Endodermal cell (in vitro differentiated cells): ENCODE measurements around the gene ANXA8. TPM values are rescaled to one million over a fixed set of nuclear protein-coding genes. Genes with fewer than 3 reads are reported as not detected.

Experiments used
- DNase-seq: peaks from one replicate; pipeline ENCODE4 v3.0.0-alpha.2; 2017
- H3K27ac ChIP-seq: 2 replicates; pipeline ENCODE4 v1.5.1; 2013; ENCODE audit warnings: mild to moderate bottlenecking, low read depth, low read length, moderate library complexity
- H3K27me3 ChIP-seq: 2 replicates; pipeline ENCODE4 v1.6.1; 2013; ENCODE audit warnings: mild to moderate bottlenecking, low read length, moderate library complexity; ENCODE audit not compliant: insufficient read depth, control insufficient read depth, poor library complexity, severe bottlenecking
- H3K36me3 ChIP-seq: 2 replicates; pipeline ENCODE4 v1.7.0; 2013; ENCODE audit warnings: mild to moderate bottlenecking, low read length, moderate library complexity; ENCODE audit not compliant: control insufficient read depth, insufficient read depth
- H3K4me1 ChIP-seq: one replicate; pipeline ENCODE4 v1.7.0; 2013; ENCODE audit warnings: low read length; ENCODE audit not compliant: control insufficient read depth, insufficient read depth
- H3K4me3 ChIP-seq: 2 replicates; pipeline ENCODE4 v1.5.1; 2013; ENCODE audit warnings: mild to moderate bottlenecking, low read length, moderate library complexity
- H3K9ac ChIP-seq: 2 replicates; pipeline ENCODE4 v1.6.1; 2013; ENCODE audit warnings: mild to moderate bottlenecking, low read length, moderate library complexity; ENCODE audit not compliant: poor library complexity, severe bottlenecking; ENCODE audit errors: extremely low read depth
- H3K9me3 ChIP-seq: 2 replicates; pipeline ENCODE4 v1.6.1; 2013; ENCODE audit warnings: mild to moderate bottlenecking, low read length, moderate library complexity; ENCODE audit not compliant: control insufficient read depth
- H3K27ac Mint-ChIP-seq: 2 replicates; pipeline ENCODE4 v1.8.0; 2020; ENCODE audit warnings: mixed read lengths
- H3K27me3 Mint-ChIP-seq: 2 replicates; pipeline ENCODE4 v1.8.0; 2021; ENCODE audit warnings: mild to moderate bottlenecking, mixed read lengths; ENCODE audit not compliant: insufficient read depth
- H3K36me3 Mint-ChIP-seq: 2 replicates; pipeline ENCODE4 v1.8.0; 2020; ENCODE audit warnings: low read depth, mixed read lengths
- H3K4me1 Mint-ChIP-seq: 2 replicates; pipeline ENCODE4 v1.8.0; 2020; ENCODE audit warnings: mixed read lengths
- H3K4me3 Mint-ChIP-seq: 2 replicates; pipeline ENCODE4 v1.8.0; 2020; ENCODE audit warnings: mild to moderate bottlenecking, moderate library complexity, mixed read lengths
- H3K9me3 Mint-ChIP-seq: 2 replicates; pipeline ENCODE4 v1.8.0; 2020; ENCODE audit warnings: mild to moderate bottlenecking, mixed read lengths
- WGBS, 2 experiments: methylation state at CpG; one replicate each; pipeline versions ENCODE4 v1.1.5 to v1.1.7; 2013; ENCODE audit warnings: missing lambda C conversion rate in 2 of 2, mixed read lengths in 1 of 2; ENCODE audit not compliant: insufficient coverage in 1 of 2, insufficient read length in 1 of 2; 5-methylcytosine and 5-hydroxymethylcytosine counted together
- total RNA-seq, 2 donors: library from RNA; stranded (reverse); fragmentation: NEBNext Ultra II Directional in 1 of 2; extraction: Animal tissue kit (Norgen Biotek cat#: 25700) in 1 of 2; gene quantifications; 2 replicates in 1 of 2; 3 replicates in 1 of 2; pipeline ENCODE4 v1.2.1, GENCODE V29; 2021
- TF ChIP-seq, protein P1 (sequence below): fragments of 200-600 bp; sonication (generic); conservative IDR thresholded peaks from 2 replicates; pipeline ENCODE4 v1.5.0; 2021; ENCODE audit warnings: antibody characterized with exemption, mild to moderate bottlenecking

The ANXA8 gene
- total RNA-seq, 2 donors from 2014 or later, result 0.33 to 0.37 TPM

- TF ChIP-seq, protein P1, sequence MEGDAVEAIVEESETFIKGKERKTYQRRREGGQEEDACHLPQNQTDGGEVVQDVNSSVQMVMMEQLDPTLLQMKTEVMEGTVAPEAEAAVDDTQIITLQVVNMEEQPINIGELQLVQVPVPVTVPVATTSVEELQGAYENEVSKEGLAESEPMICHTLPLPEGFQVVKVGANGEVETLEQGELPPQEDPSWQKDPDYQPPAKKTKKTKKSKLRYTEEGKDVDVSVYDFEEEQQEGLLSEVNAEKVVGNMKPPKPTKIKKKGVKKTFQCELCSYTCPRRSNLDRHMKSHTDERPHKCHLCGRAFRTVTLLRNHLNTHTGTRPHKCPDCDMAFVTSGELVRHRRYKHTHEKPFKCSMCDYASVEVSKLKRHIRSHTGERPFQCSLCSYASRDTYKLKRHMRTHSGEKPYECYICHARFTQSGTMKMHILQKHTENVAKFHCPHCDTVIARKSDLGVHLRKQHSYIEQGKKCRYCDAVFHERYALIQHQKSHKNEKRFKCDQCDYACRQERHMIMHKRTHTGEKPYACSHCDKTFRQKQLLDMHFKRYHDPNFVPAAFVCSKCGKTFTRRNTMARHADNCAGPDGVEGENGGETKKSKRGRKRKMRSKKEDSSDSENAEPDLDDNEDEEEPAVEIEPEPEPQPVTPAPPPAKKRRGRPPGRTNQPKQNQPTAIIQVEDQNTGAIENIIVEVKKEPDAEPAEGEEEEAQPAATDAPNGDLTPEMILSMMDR, result no peak
These were observed 39.9 kb downstream of the ANXA8 start for GRCh38 chr10:47444047-47444446.

GRCh38 chr10:47443145-47443544 lies 40.8 kb downstream of the ANXA8 start:
- no peaks in the 10 kb centered on the region for H3K36me3 ChIP-seq
- DNase-seq, result no peak
- H3K27ac ChIP-seq, result no peak overlapping the region
- Mint-ChIP-seq H3K4me3 (no peak overlapping the region), H3K9me3 (peaks cover 9% of the 10 kb centered on the region), H3K36me3 (no peaks in the 10 kb centered on the region), H3K4me1 (peaks cover 2% of the 10 kb centered on the region), H3K27me3 (no peaks in the 10 kb centered on the region), H3K27ac (no peak overlapping the region)
- WGBS, 2 experiments, result 83 to 100% methylated on average over 2 of the region's 2 CpGs
- TF ChIP-seq, protein P1, result no peak
- H3K4me1 ChIP-seq, result no peaks in the 10 kb centered on the region
- H3K4me3 ChIP-seq, result no peak overlapping the region
- H3K9ac ChIP-seq, result no peak overlapping the region
- H3K9me3 ChIP-seq, result peaks cover 16% of the 10 kb centered on the region
- H3K27me3 ChIP-seq, result no peaks in the 10 kb centered on the region

More at GRCh38 chr10:47444047-47444446, 39.9 kb downstream of the ANXA8 start:
- no peak overlapping the region for H3K4me3 ChIP-seq
- H3K9me3 ChIP-seq, result peaks cover 16% of the 10 kb centered on the region
- H3K9ac ChIP-seq, result no peak overlapping the region
- H3K36me3 ChIP-seq, result no peaks in the 10 kb centered on the region
- H3K4me1 ChIP-seq, result no peaks in the 10 kb centered on the region
- Mint-ChIP-seq H3K27me3 (no peaks in the 10 kb centered on the region), H3K9me3 (peaks cover 9% of the 10 kb centered on the region), H3K4me3 (no peak overlapping the region), H3K36me3 (no peaks in the 10 kb centered on the region), H3K27ac (no peak overlapping the region), H3K4me1 (no peaks in the 10 kb centered on the region)
- DNase-seq, result no peak
- H3K27ac ChIP-seq, result no peak overlapping the region
- H3K27me3 ChIP-seq, result no peaks in the 10 kb centered on the region
- WGBS, 2 experiments, result 90% methylated on average over 2 of the region's 2 CpGs; no CpG with 5 or more reads in 1 of the 2 experiments

DNA sequence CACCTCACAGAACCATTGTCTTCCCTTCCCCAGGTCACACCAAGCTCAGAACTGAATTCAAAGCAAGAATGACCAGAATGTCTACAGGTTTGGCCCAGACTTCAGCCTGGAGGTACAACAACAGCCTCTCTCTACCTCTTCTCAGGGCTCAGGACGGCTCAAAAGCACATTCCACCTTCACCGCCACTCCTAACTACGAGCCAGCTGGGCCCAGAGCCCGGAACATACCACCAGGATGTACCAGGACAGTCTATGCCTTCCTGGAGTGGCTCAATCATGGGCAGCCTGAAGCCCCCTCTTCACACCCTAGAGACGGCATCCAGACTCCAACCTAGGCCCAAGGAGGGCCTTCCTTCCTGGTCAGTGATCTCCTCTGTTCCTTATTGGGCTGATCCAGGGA lies 41.6 kb downstream of the ANXA8 start:
- Histone ChIP-seq H3K4me3 (no peak overlapping the region), H3K27ac (no peak overlapping the region), H3K4me1 (no peaks in the 10 kb centered on the region), H3K9ac (no peak overlapping the region), H3K9me3 (peaks cover 16% of the 10 kb centered on the region), H3K36me3 (no peaks in the 10 kb centered on the region), H3K27me3 (no peaks in the 10 kb centered on the region)
- DNase-seq, result no peak
- Mint-ChIP-seq H3K27ac (no peak overlapping the region), H3K9me3 (peaks cover 9% of the 10 kb centered on the region), H3K4me3 (no peak overlapping the region), H3K27me3 (no peaks in the 10 kb centered on the region), H3K36me3 (no peaks in the 10 kb centered on the region), H3K4me1 (peaks cover 2% of the 10 kb centered on the region)
- TF ChIP-seq, protein P1, result no peak
- 90 to 97% methylated on average over 3 to 5 of the region's 5 CpGs for WGBS, 2 experiments
